GM21737 (cell line): ENCODE measurements around the gene SMIM11.
"Not testable (repeated sequence)": the region's sequence is repeated elsewhere in the genome, so short reads cannot be mapped to it uniquely, and the experiment has no call there.

Experiments
- ATAC-seq: cut with Tn5 transposase; IDR thresholded peaks from one replicate; pipeline ENCODE4 v1.9.1; 2021; ENCODE audit warnings: mild to moderate bottlenecking, moderate library complexity; ENCODE audit not compliant: unreplicated experiment

Gene SMIM11

GRCh38 chr21:34354836-34355235 lies 20.5 kb upstream of the SMIM11 start:
- ATAC-seq: no peak

- no peak for ATAC-seq
Measured at GRCh38 chr21:34355570-34355969, 19.7 kb upstream of the SMIM11 start.

- no peak for ATAC-seq
Measured at GRCh38 chr21:34357889-34358288, 17.4 kb upstream of the SMIM11 start.

GRCh38 chr21:34358866-34359265 lies 16.4 kb upstream of the SMIM11 start:
- ATAC-seq: no peak

GRCh38 chr21:34360488-34361241 lies 14.6 kb upstream of the SMIM11 start:
- ATAC-seq: no peak

GRCh38 chr21:34362136-34362444 lies 13.2 kb upstream of the SMIM11 start:
- ATAC-seq: no peak

GRCh38 chr21:34362670-34363069 lies 12.6 kb upstream of the SMIM11 start:
- ATAC-seq: no peak

GRCh38 chr21:34363733-34364132 lies 11.6 kb upstream of the SMIM11 start, which contains the start of gene KCNE2:
Gene KCNE2 (plus strand): TSS chr21:34364006. CDS start chr21:34370479, 6,473 bp downstream.
- ATAC-seq: no peak

- ATAC-seq: no peak
Measured at GRCh38 chr21:34364921-34365320, 10.4 kb upstream of the SMIM11 start.

GRCh38 chr21:34365809-34366208 lies 9.5 kb upstream of the SMIM11 start:
- ATAC-seq: no peak

GRCh38 chr21:34367320-34367935 lies 7.9 kb upstream of the SMIM11 start:
- no peak for ATAC-seq

GRCh38 chr21:34369741-34370140 lies 5.6 kb upstream of the SMIM11 start:
- no peak for ATAC-seq

- ATAC-seq: no peak
Measured at GRCh38 chr21:34372321-34372720, 3.0 kb upstream of the SMIM11 start.

GRCh38 chr21:34374462-34374861 lies 845 bp upstream of the SMIM11 start:
- not testable (repeated sequence) for ATAC-seq

GRCh38 chr21:34375619-34375972 lies 289 bp downstream of the SMIM11 start:
- peak; percentile 44 for ATAC-seq

- not testable (repeated sequence) for ATAC-seq
Measured at GRCh38 chr21:34383138-34383537, 7.8 kb downstream of the SMIM11 start.

- peak; percentile 64 for ATAC-seq
Measured at GRCh38 chr21:34383724-34384415, 8.6 kb downstream of the SMIM11 start.

GRCh38 chr21:34400522-34400921 lies 25.2 kb downstream of the SMIM11 start:
- not testable (repeated sequence) for ATAC-seq

- ATAC-seq: not testable (repeated sequence)
Measured at GRCh38 chr21:34404742-34405141, 29.4 kb downstream of the SMIM11 start.

GRCh38 chr21:34405686-34406085 lies 30.4 kb downstream of the SMIM11 start:
- ATAC-seq: not testable (repeated sequence)

GRCh38 chr21:34406102-34406501 lies 30.8 kb downstream of the SMIM11 start:
- not testable (repeated sequence) for ATAC-seq

- not testable (repeated sequence) for ATAC-seq
Measured at GRCh38 chr21:34406676-34407075, 31.4 kb downstream of the SMIM11 start.
